Gastrocnemius medialis (tissue), 4 donors: ENCODE results near the gene AFF1. TPM values are rescaled to one million over a fixed set of nuclear protein-coding genes. Genes with fewer than 3 reads are reported as not detected.

Source experiments
- ATAC-seq, 2 donors: fragments of 150-250 bp; one replicate each; pipeline ENCODE4 v1.9.1; 2016
- DNase-seq, 2 donors: peaks; one replicate each; pipeline ENCODE4 v3.0.0-alpha.2; 2019
- H3K27ac ChIP-seq, 4 donors: fragments of 200-600 bp; sonication (generic); 1 replicate in 1 of 4; 2 replicates in 3 of 4; pipeline ENCODE4 v1.5.1; 2016 to 2018; ENCODE audit warnings: mild to moderate bottlenecking in 2 of 4, moderate library complexity in 1 of 4
- H3K27me3 ChIP-seq, 3 donors: fragments of 200-600 bp; sonication (generic) in 2 of 3; 1 replicate in 1 of 3; 2 replicates in 2 of 3; pipeline versions ENCODE4 v1.5.1 to v1.6.0; 2016 to 2019; ENCODE audit warnings: mild to moderate bottlenecking in 1 of 3, moderate library complexity in 1 of 3
- H3K36me3 ChIP-seq, 2 donors: fragments of 200-600 bp; sonication (generic) in 1 of 2; one replicate each; pipeline ENCODE4 v1.5.1; 2017 to 2018
- H3K4me1 ChIP-seq, 2 donors: fragments of 200-600 bp; sonication (generic) in 1 of 2; one replicate each; pipeline ENCODE4 v1.5.1; 2016 to 2017; ENCODE audit warnings: mild to moderate bottlenecking in 2 of 2
- H3K4me3 ChIP-seq, 4 donors: fragments of 200-600 bp; sonication (generic) in 3 of 4; 1 replicate in 1 of 4; 2 replicates in 3 of 4; pipeline ENCODE4 v1.5.1; 2016 to 2019; ENCODE audit warnings: mild to moderate bottlenecking in 2 of 4
- H3K9me3 ChIP-seq, 3 donors: fragments of 200-600 bp; sonication (generic) in 2 of 3; 1 replicate in 1 of 3; 2 replicates in 2 of 3; pipeline ENCODE4 v1.5.1; 2016 to 2019
- POLR2A ChIP-seq, 2 donors: fragments of 450-650 bp; IDR thresholded peaks; one replicate each; pipeline ENCODE4 v1.6.1; 2017; ENCODE audit warnings: antibody characterized with exemption in 2 of 2, mild to moderate bottlenecking in 2 of 2, moderate library complexity in 2 of 2
- in situ Hi-C, 4 donors: fragments of 200-750 bp; cut with MboI; loops; one replicate each; pipeline versions ENCODE4 v1.15.0 to v1.8.0; 2017; ENCODE audit warnings: low sequenced_read_pairs in 4 of 4
- intact Hi-C: fragments of 100-400 bp; cut with DNase I; formaldehyde crosslinking; loops from one replicate; pipeline ENCODE4 v1.15.1; 2023; ENCODE audit warnings: low total_unique reads
- total RNA-seq, 4 donors: library from RNA; depleted of rRNA; stranded (reverse); fragments of >200 nt; gene quantifications; one replicate each; pipeline versions ENCODE4 v1.1.0 to v1.2.3, GENCODE V29; 2016
- TF ChIP-seq, protein P1 (sequence below), 5 experiments: fragments of 450-650 bp in 3 of 5; fragments of 200-600 bp in 2 of 5; sonication (generic) in 2 of 5; IDR thresholded peaks in 4 of 5; conservative IDR thresholded peaks in 1 of 5; 1 replicate in 4 of 5; 2 replicates in 1 of 5; pipeline ENCODE4 v1.5.1; 2016 to 2019; ENCODE audit warnings: antibody characterized with exemption in 5 of 5, mild to moderate bottlenecking in 3 of 5, moderate library complexity in 3 of 5

The AFF1 gene
- total RNA-seq, 4 donors from 2014 or later = 142 to 265 (median 197) TPM

DNA sequence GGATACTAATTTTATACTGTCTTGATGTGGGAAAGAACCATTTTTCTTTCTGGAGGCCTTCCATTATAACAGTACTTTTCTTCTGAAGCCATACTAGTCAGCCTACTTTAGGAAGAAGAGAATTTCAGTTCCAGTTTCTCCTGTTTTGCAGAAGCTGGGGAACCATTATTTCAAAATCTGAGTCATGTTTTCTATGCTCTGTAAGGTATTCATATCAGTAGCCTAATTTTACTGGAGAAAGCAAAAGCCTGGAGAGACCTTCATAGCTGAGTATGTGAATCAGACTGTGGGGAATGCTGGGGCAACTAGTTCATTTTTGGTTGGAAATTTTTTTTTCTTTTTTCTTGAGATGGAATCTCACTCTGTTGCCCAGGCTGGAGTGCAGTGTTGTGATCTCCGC lies 22.4 kb downstream of the AFF1 start:
- H3K27ac ChIP-seq = no peak overlapping the region
- no peak for ATAC-seq

DNA sequence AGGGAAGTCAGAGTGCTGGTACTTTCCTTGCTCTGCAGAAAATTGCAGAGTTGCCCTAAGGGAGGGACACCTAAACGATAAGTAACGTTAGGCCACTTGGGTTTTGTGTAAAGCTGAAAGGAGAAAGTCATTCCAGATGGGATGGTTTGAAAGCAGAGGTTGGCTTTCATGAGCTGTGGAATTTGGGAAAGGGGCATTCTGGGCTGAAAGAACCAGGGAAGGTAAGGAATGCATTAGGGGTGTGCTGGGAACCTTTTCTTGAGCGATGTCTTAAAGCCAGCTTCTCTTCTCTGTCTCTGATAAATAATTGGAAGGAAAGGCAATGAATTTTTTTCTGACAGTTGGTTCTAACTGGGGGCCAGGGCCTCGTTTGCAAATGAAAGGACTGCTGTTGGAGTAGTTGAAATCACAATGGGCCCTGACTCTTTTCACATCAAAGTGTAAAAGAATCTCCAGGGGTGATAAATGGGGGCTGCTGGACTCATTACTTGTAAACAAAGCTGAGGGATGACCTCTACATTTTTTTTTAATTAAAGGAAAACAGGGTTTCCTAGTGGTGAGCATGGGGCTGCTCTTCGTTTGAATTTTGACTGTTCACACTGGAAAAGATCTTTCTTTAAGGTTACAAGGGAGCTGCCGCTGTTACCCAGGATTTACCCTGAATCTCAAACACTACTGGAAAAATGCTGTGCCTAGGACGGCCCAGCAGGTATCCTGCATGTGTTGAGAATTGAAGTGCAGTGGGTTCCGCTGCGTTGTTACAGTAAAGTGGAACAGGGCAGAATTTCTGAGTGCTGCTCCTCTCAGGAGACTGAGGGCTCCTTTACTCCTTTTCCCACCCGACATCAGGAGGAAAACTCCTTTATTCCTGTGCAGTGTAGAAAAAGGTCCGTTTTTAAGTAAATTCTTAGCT lies 25.0 kb downstream of the AFF1 start:
- Histone ChIP-seq H3K27ac (no peak overlapping the region), H3K36me3 (no peaks in the 10 kb centered on the region), H3K27me3 (no peaks in the 10 kb centered on the region), H3K4me1 (peaks cover 25 to 30% of the 10 kb centered on the region in 2 donors), H3K4me3 (no peak overlapping the region), H3K9me3 (no peaks in the 10 kb centered on the region)
- TF ChIP-seq POLR2A (IDR thresholded peaks at IDR 0.05) = no peak
- TF ChIP-seq, protein P1, sequence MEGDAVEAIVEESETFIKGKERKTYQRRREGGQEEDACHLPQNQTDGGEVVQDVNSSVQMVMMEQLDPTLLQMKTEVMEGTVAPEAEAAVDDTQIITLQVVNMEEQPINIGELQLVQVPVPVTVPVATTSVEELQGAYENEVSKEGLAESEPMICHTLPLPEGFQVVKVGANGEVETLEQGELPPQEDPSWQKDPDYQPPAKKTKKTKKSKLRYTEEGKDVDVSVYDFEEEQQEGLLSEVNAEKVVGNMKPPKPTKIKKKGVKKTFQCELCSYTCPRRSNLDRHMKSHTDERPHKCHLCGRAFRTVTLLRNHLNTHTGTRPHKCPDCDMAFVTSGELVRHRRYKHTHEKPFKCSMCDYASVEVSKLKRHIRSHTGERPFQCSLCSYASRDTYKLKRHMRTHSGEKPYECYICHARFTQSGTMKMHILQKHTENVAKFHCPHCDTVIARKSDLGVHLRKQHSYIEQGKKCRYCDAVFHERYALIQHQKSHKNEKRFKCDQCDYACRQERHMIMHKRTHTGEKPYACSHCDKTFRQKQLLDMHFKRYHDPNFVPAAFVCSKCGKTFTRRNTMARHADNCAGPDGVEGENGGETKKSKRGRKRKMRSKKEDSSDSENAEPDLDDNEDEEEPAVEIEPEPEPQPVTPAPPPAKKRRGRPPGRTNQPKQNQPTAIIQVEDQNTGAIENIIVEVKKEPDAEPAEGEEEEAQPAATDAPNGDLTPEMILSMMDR (IDR thresholded peaks at IDR 0.05 in 4 of 5, conservative IDR thresholded peaks at IDR 0.05 in 1 of 5) = no peak
- intact Hi-C loops = no loop called here
- DNase-seq (no peak), ATAC-seq (no peak)
- in situ Hi-C loops = no loop called here

More for the DNA sequence above, 22.4 kb downstream of the AFF1 start:
- Histone ChIP-seq H3K4me3 (no peak overlapping the region), H3K36me3 (no peaks in the 10 kb centered on the region), H3K27me3 (no peaks in the 10 kb centered on the region), H3K9me3 (no peaks in the 10 kb centered on the region), H3K4me1 (peaks cover 25 to 30% of the 10 kb centered on the region in 2 donors)
- no peak for DNase-seq
- in situ Hi-C loops = no loop called here
- intact Hi-C loops = no loop called here
- TF ChIP-seq POLR2A (IDR thresholded peaks at IDR 0.05) = no peak
- TF ChIP-seq, protein P1 (IDR thresholded peaks at IDR 0.05 in 4 of 5, conservative IDR thresholded peaks at IDR 0.05 in 1 of 5) = no peak

DNA sequence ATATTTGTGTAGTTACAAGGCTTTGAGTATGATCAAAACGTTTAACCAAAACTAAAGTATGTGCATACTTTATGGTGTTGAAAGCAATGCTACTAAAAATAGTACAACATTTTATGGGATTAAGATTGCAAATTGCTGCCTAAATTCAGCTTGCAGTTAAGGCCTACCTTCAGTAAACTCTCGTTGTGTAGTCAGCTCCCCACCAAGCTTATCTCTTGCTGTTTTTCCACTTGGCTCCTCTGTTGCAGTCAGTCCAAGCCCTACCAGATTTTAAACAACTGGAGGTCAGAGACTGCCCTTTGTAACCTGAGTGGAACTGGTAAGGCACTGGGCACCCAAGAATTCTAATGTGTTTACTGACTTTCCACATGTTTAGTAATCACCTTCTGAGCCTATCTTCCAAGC lies 25.7 kb downstream of the AFF1 start:
- Histone ChIP-seq H3K36me3 (no peaks in the 10 kb centered on the region), H3K4me3 (no peak overlapping the region), H3K4me1 (peaks cover 25 to 30% of the 10 kb centered on the region in 2 donors), H3K27me3 (no peaks in the 10 kb centered on the region), H3K27ac (no peak overlapping the region), H3K9me3 (no peaks in the 10 kb centered on the region)
- intact Hi-C loops = no loop called here
- no peak for ATAC-seq
- in situ Hi-C loops = no loop called here
- TF ChIP-seq POLR2A (IDR thresholded peaks at IDR 0.05) = no peak
- TF ChIP-seq, protein P1 (IDR thresholded peaks at IDR 0.05 in 4 of 5, conservative IDR thresholded peaks at IDR 0.05 in 1 of 5) = no peak
- DNase-seq = no peak

DNA sequence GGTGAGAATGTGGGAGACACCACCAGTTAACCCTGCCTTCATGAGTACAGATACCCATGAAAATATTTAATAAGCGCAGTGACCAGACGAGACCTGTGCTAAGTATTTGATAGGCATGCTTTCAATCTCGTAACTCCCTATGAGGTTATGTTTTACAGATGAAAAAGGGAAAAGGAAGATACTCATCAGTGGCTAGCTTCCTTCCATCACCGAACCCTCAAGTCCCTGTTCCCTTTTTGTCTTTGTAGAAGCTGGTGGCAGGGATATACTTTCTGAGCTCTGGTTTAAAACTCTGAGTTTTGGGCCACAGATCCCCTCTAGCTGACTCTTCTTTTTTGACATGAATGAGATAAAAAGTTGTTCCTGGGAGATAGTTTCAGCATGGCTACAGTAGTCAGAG lies 26.3 kb downstream of the AFF1 start:
- H3K27me3 ChIP-seq = no peaks in the 10 kb centered on the region
- H3K36me3 ChIP-seq = no peaks in the 10 kb centered on the region
- ATAC-seq (no peak), DNase-seq (no peak)
- peak overlapping the region; percentile 7 to 45 (median 23) for H3K27ac ChIP-seq
- H3K4me1 ChIP-seq = peaks cover 25 to 28% of the 10 kb centered on the region in 2 donors
- in situ Hi-C loops (no loop called here), intact Hi-C loops (no loop called here)
- no peak for TF ChIP-seq POLR2A (IDR thresholded peaks at IDR 0.05)
- TF ChIP-seq, protein P1 (IDR thresholded peaks at IDR 0.05 in 4 of 5, conservative IDR thresholded peaks at IDR 0.05 in 1 of 5) = no peak
- no peak overlapping the region for H3K4me3 ChIP-seq
- H3K9me3 ChIP-seq = no peaks in the 10 kb centered on the region
